Endothelial cell of umbilical vein (primary cell): ENCODE measurements around the gene PLA2G2A. TPM values are rescaled to one million over a fixed set of nuclear protein-coding genes. Genes with fewer than 3 reads are reported as not detected.
A peak's percentile ranks its signal among the peaks of the same experiment; 100 is the strongest.

Source experiments
- BruUV-seq: library from RNA; stranded (reverse); fragments of 400-500 nt; replicated peaks from 2 replicates; lab custom pipeline; 2021; lab: Mats Ljungman, UMichigan
- CTCF ChIA-PET: fragments of 300-600, 350-600 bp; sonication (Branson Sonifier 250); formaldehyde crosslinking; loops from one replicate; lab custom pipeline; 2021; ENCODE audit warnings: antibody characterized with exemption, inconsistent platforms; lab: Charles Lee
- POLR2A ChIA-PET: fragments of 300-600, 350-600 bp; sonication (Branson Sonifier 250); formaldehyde crosslinking; loops from one replicate; lab custom pipeline; 2021; ENCODE audit warnings: antibody characterized with exemption, inconsistent platforms; lab: Charles Lee
- DNase-seq: peaks from one replicate; pipeline ENCODE4 v3.0.0-alpha.2; 2011; ENCODE audit warnings: low read depth, low spot score
- FAIRE-seq: peaks from 2 replicates; lab custom pipeline; 2011; peaks lifted over from hg19 to GRCh38; lab: Jason Lieb, UNC
- H2AFZ ChIP-seq: 2 replicates; pipeline ENCODE4 v1.6.0; 2012; ENCODE audit warnings: low read depth, low read length, control low read depth, inconsistent platforms
- H3K27ac ChIP-seq: 2 replicates; pipeline ENCODE4 v1.5.1; 2011; ENCODE audit warnings: low read depth, mild to moderate bottlenecking, control low read depth, low read length, moderate library complexity; ENCODE audit not compliant: insufficient read depth
- H3K27me3 ChIP-seq, 2 experiments: 2 replicates each; pipeline versions ENCODE4 v1.6.0 to v1.6.1; 2011; ENCODE audit warnings: low read length in 2 of 2, mixed read lengths in 1 of 2; ENCODE audit not compliant: control insufficient read depth in 2 of 2, insufficient read depth in 2 of 2
- H3K36me3 ChIP-seq, 2 experiments: 2 replicates in 1 of 2; 3 replicates in 1 of 2; pipeline ENCODE4 v1.5.1; 2011; ENCODE audit warnings: low read length in 2 of 2, mild to moderate bottlenecking in 1 of 2, moderate library complexity in 1 of 2; ENCODE audit not compliant: control insufficient read depth in 2 of 2, insufficient read depth in 2 of 2; ENCODE audit errors: extremely low read depth in 1 of 2
- H3K4me1 ChIP-seq: 3 replicates; pipeline ENCODE4 v1.5.1; 2011; ENCODE audit warnings: mild to moderate bottlenecking, low read length; ENCODE audit not compliant: control insufficient read depth, insufficient read depth; ENCODE audit errors: extremely low read depth
- H3K4me2 ChIP-seq: 2 replicates; pipeline ENCODE4 v1.6.1; 2011; ENCODE audit warnings: low read length, control low read depth, mixed read lengths; ENCODE audit not compliant: insufficient read depth
- H3K4me3 ChIP-seq, 3 experiments: fragments of 200-600 bp in 1 of 3; sonication (generic), shearing (Covaris generic) in 1 of 3; replicated peaks in 1 of 3; 2 replicates each; pipeline ENCODE4 v1.5.1; 2011 to 2016; ENCODE audit warnings: control low read depth in 3 of 3, low read length in 3 of 3, mild to moderate bottlenecking in 2 of 3, inconsistent platforms in 1 of 3, low read depth in 1 of 3, moderate library complexity in 1 of 3; ENCODE audit not compliant: insufficient read depth in 1 of 3
- H3K79me2 ChIP-seq: 2 replicates; pipeline ENCODE4 v1.6.0; 2012; ENCODE audit warnings: low read length, inconsistent platforms; ENCODE audit not compliant: control insufficient read depth, insufficient read depth
- H3K9ac ChIP-seq: replicated peaks from 2 replicates; pipeline ENCODE3; 2011; ENCODE audit warnings: low read length, control low read depth; ENCODE audit not compliant: insufficient read depth; ENCODE audit errors: extremely low read depth
- H3K9me1 ChIP-seq: replicated peaks from 3 replicates; pipeline ENCODE4 v1.6.0; 2011; ENCODE audit warnings: mild to moderate bottlenecking, low read length; ENCODE audit not compliant: control insufficient read depth, insufficient read depth; ENCODE audit errors: extremely low read depth
- H3K9me3 ChIP-seq: replicated peaks from 2 replicates; pipeline ENCODE4 v1.5.1; 2012; ENCODE audit warnings: low read length, inconsistent platforms; ENCODE audit not compliant: control insufficient read depth, insufficient read depth
- H4K20me1 ChIP-seq: replicated peaks from 2 replicates; pipeline ENCODE3; 2011; ENCODE audit warnings: mild to moderate bottlenecking, low read length; ENCODE audit not compliant: control insufficient read depth, insufficient read depth; ENCODE audit errors: extremely low read depth
- EZH2 ChIP-seq: IDR thresholded peaks from 2 replicates; pipeline ENCODE4 v1.6.1; 2012; ENCODE audit warnings: borderline replicate concordance, low read depth, mild to moderate bottlenecking, moderate library complexity, low read length, inconsistent platforms; ENCODE audit not compliant: severe bottlenecking
- FOS ChIP-seq: IDR thresholded peaks from 2 replicates; pipeline ENCODE4 v1.6.1; 2011; ENCODE audit warnings: mild to moderate bottlenecking, low read length, moderate library complexity, borderline replicate concordance; ENCODE audit not compliant: insufficient read depth
- GATA2 ChIP-seq: IDR thresholded peaks from 2 replicates; pipeline ENCODE4 v1.7.0; 2011; ENCODE audit warnings: low read depth, mild to moderate bottlenecking, moderate library complexity, mixed read lengths, low read length; ENCODE audit not compliant: insufficient read length, insufficient read depth
- JUN ChIP-seq: IDR thresholded peaks from 2 replicates; pipeline ENCODE4 v1.6.1; 2011; ENCODE audit warnings: borderline replicate concordance, low read depth; ENCODE audit not compliant: insufficient read length, insufficient read depth
- MYC ChIP-seq: IDR thresholded peaks from one replicate; pipeline ENCODE4 v1.6.1; 2011; ENCODE audit warnings: mild to moderate bottlenecking, low read depth, low read length
- POLR2A ChIP-seq: IDR thresholded peaks from 2 replicates; pipeline ENCODE4 v1.6.1; 2012; ENCODE audit warnings: low read depth, mild to moderate bottlenecking, control low read depth, low read length
- POLR2AphosphoS5 ChIP-seq: IDR thresholded peaks from 2 replicates; pipeline ENCODE4 v1.6.1; 2012; ENCODE audit warnings: low read depth, mild to moderate bottlenecking, control low read depth, low read length, moderate library complexity; ENCODE audit not compliant: insufficient read depth
- dilution Hi-C: fragments of 300-500 bp; cut with MboI; formaldehyde crosslinking; loops from one replicate; pipeline ENCODE4 v1.15.0; 2019; ENCODE audit warnings: low sequenced_read_pairs; ENCODE audit not compliant: extremely low pct_ligation_motif_present
- intact Hi-C: fragments of 100-400 bp; cut with micrococcal nuclease; formaldehyde crosslinking; loops from one replicate; pipeline ENCODE4 v1.10.0; 2022
- polyA plus RNA-seq, 4 experiments: library from polyadenylated mRNA; depleted of rRNA in 3 of 4; stranded (reverse) in 3 of 4; unstranded in 1 of 4; fragments of >200 nt; gene quantifications; 2 replicates each; pipeline versions ENCODE4 v1.2.1 to v1.2.3, GENCODE V29; 2011 to 2012; ENCODE audit warnings: missing spikeins in 1 of 4
- total RNA-seq: library from RNA; stranded (reverse); gene quantifications from 2 replicates; pipeline ENCODE4 v1.2.3, GENCODE V29; 2021
- TF ChIP-seq, protein P1 (sequence below): IDR thresholded peaks from 2 replicates; pipeline ENCODE4 v1.6.1; 2011; ENCODE audit not compliant: insufficient read depth, insufficient read length
- TF ChIP-seq, protein P2 (sequence below), 2 donors: IDR thresholded peaks; 1 replicate in 1 of 2; 2 replicates in 1 of 2; pipeline ENCODE4 v1.5.1; 2011; ENCODE audit warnings: low read length in 2 of 2, mild to moderate bottlenecking in 2 of 2, moderate library complexity in 2 of 2, control low read depth in 1 of 2, inconsistent platforms in 1 of 2, low read depth in 1 of 2; ENCODE audit not compliant: insufficient read depth in 1 of 2; ENCODE audit errors: extremely low read depth in 1 of 2

Gene PLA2G2A
- total and polyA plus RNA-seq, 2 donors (not counting 3 experiments of a cell fraction or from before 2014, with no cell fraction given): not detected

GRCh38 chr1:19973616-19974015 is 5.8 kb downstream of the PLA2G2A start:
- no peaks in the 10 kb centered on the region for H4K20me1 ChIP-seq
- H3K79me2 ChIP-seq: no peaks in the 10 kb centered on the region
- BruUV-seq: no TSS peak
- H2AFZ ChIP-seq: no peak overlapping the region
- dilution Hi-C loops (no loop called here), intact Hi-C loops (loop anchor here (1.0 kb wide), 1 partner anchor 222 kb away; no protein-coding TSS in a partner anchor)
- TF ChIP-seq POLR2A: no peak
- no peak for TF ChIP-seq POLR2AphosphoS5
- TF ChIP-seq GATA2: no peak
- TF ChIP-seq, protein P1, sequence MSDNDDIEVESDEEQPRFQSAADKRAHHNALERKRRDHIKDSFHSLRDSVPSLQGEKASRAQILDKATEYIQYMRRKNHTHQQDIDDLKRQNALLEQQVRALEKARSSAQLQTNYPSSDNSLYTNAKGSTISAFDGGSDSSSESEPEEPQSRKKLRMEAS: no peak
- TF ChIP-seq JUN: no peak
- TF ChIP-seq EZH2: no peak
- TF ChIP-seq, protein P2, sequence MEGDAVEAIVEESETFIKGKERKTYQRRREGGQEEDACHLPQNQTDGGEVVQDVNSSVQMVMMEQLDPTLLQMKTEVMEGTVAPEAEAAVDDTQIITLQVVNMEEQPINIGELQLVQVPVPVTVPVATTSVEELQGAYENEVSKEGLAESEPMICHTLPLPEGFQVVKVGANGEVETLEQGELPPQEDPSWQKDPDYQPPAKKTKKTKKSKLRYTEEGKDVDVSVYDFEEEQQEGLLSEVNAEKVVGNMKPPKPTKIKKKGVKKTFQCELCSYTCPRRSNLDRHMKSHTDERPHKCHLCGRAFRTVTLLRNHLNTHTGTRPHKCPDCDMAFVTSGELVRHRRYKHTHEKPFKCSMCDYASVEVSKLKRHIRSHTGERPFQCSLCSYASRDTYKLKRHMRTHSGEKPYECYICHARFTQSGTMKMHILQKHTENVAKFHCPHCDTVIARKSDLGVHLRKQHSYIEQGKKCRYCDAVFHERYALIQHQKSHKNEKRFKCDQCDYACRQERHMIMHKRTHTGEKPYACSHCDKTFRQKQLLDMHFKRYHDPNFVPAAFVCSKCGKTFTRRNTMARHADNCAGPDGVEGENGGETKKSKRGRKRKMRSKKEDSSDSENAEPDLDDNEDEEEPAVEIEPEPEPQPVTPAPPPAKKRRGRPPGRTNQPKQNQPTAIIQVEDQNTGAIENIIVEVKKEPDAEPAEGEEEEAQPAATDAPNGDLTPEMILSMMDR (IDR thresholded peaks at IDR 0.05; ENCODE audit: extremely low read depth in 1 of 2, insufficient read depth in 1 of 2, low read depth in 1 of 2, low read length in 2 of 2): no peak
- no peak for TF ChIP-seq FOS
- TF ChIP-seq MYC: no peak
- no peak overlapping the region for H3K27ac ChIP-seq
- FAIRE-seq (no peak), DNase-seq (peak; percentile 5)
- CTCF ChIA-PET: interaction anchor here (0.9 to 4.3 kb wide), 8 partner anchors 8 to 520 kb away, joined by 3 to 69 read pairs (median 4); no protein-coding TSS in a partner anchor
- POLR2A ChIA-PET: no interaction called here
- H3K9ac ChIP-seq: no peak overlapping the region
- H3K4me2 ChIP-seq: no peak overlapping the region
- peaks cover 0 to 2% of the 10 kb centered on the region in 2 experiments for H3K27me3 ChIP-seq
- H3K9me1 ChIP-seq: no peaks in the 10 kb centered on the region
- H3K9me3 ChIP-seq: no peaks in the 10 kb centered on the region
- no peaks in the 10 kb centered on the region for H3K36me3 ChIP-seq
- H3K4me1 ChIP-seq: no peaks in the 10 kb centered on the region
- no peak overlapping the region for H3K4me3 ChIP-seq
